HepG2 (cell line): ENCODE results near the gene PRKCSH. TPM values are rescaled to one million over a fixed set of nuclear protein-coding genes. Genes with fewer than 3 reads are reported as not detected.

Source experiments
- AGO2 ChIP-seq: fragments of 200-400 bp; formaldehyde crosslinking; optimal IDR thresholded peaks from 2 replicates; pipeline ENCODE3; 2017; ENCODE audit warnings: mild to moderate bottlenecking, low read depth, low read length, moderate library complexity
- CHCHD3 ChIP-seq: sonication (generic); formaldehyde crosslinking; IDR thresholded peaks from 2 replicates; pipeline ENCODE4 v1.8.0; 2022; ENCODE audit warnings: mild to moderate bottlenecking, missing genetic modification reagents, moderate library complexity
- EZH2 ChIP-seq: conservative IDR thresholded peaks from 2 replicates; pipeline ENCODE4 v1.6.1; 2012; ENCODE audit warnings: mild to moderate bottlenecking, low read depth, low read length, moderate library complexity
- KAT8 ChIP-seq: IDR thresholded peaks from 2 replicates; pipeline ENCODE4 v1.6.1; 2016; ENCODE audit warnings: missing genetic modification reagents, missing compliant biosample characterization
- KDM1A ChIP-seq: IDR thresholded peaks from 2 replicates; pipeline ENCODE4 v1.6.1; 2016; ENCODE audit warnings: missing compliant biosample characterization
- SALL1 ChIP-seq: sonication (generic); formaldehyde crosslinking; IDR thresholded peaks from 2 replicates; pipeline ENCODE4 v1.8.0; 2022; ENCODE audit warnings: mild to moderate bottlenecking, missing genetic modification reagents
- XBP1 ChIP-seq: sonication (generic); formaldehyde crosslinking; IDR thresholded peaks from 2 replicates; pipeline ENCODE4 v1.5.0; 2020; ENCODE audit warnings: missing genetic modification reagents
- YEATS2 ChIP-seq: sonication (generic); formaldehyde crosslinking; IDR thresholded peaks from 2 replicates; pipeline ENCODE4 v1.4.0; 2020; ENCODE audit warnings: missing genetic modification reagents, borderline replicate concordance
- ZNF17 ChIP-seq: sonication (generic); formaldehyde crosslinking; IDR thresholded peaks from 2 replicates; pipeline ENCODE4 v1.5.0; 2020; ENCODE audit warnings: mild to moderate bottlenecking, missing genetic modification reagents
- ZNF234 ChIP-seq: sonication (generic); formaldehyde crosslinking; conservative IDR thresholded peaks from 2 replicates; pipeline ENCODE4 v1.5.1; 2020; ENCODE audit warnings: mild to moderate bottlenecking, missing genetic modification reagents
- ZNF282 ChIP-seq: fragments of 450-650 bp; IDR thresholded peaks from 2 replicates; pipeline ENCODE4 v1.6.1; 2018; ENCODE audit not compliant: partially characterized antibody
- ZNF552 ChIP-seq: sonication (generic); formaldehyde crosslinking; IDR thresholded peaks from 2 replicates; pipeline ENCODE4 v1.9.0; 2022; ENCODE audit warnings: missing genetic modification reagents, mild to moderate bottlenecking, borderline replicate concordance
- ZNF720 ChIP-seq: sonication (generic); formaldehyde crosslinking; IDR thresholded peaks from 2 replicates; pipeline ENCODE4 v1.4.0; 2020; ENCODE audit warnings: missing genetic modification reagents
- ZNF746 ChIP-seq: sonication (generic); formaldehyde crosslinking; IDR thresholded peaks from 2 replicates; pipeline ENCODE4 v1.8.0; 2022; ENCODE audit warnings: mild to moderate bottlenecking, missing genetic modification reagents
- ZNF83 ChIP-seq: sonication (generic); formaldehyde crosslinking; IDR thresholded peaks from 2 replicates; pipeline ENCODE4 v1.4.0; 2020; ENCODE audit warnings: missing genetic modification reagents, mild to moderate bottlenecking, borderline replicate concordance
- ZZZ3 ChIP-seq: sonication (generic); formaldehyde crosslinking; IDR thresholded peaks from 2 replicates; pipeline ENCODE4 v1.4.0; 2020; ENCODE audit warnings: missing genetic modification reagents, mild to moderate bottlenecking, borderline replicate concordance
- polyA plus RNA-seq, 8 experiments: library from polyadenylated mRNA; depleted of rRNA in 3 of 8; stranded (reverse) in 7 of 8; unstranded in 1 of 8; fragments of >200 nt; fragmentation: Illumina TruSeq in 4 of 8; extraction: Trizol in 4 of 8; gene quantifications; 2 replicates each; pipeline versions ENCODE4 v1.2.1 to v1.2.3, GENCODE V29; 2011 to 2016; ENCODE audit warnings: low read depth in 4 of 8, missing spikeins in 1 of 8, mixed read lengths in 1 of 8; ENCODE audit not compliant: insufficient read depth in 1 of 8
- total RNA-seq, 5 experiments: library from RNA; depleted of rRNA; stranded (reverse); fragments of >200 nt; fragmentation: Illumina TruSeq; extraction: Trizol; gene quantifications; 2 replicates each; pipeline ENCODE4 v1.2.3, GENCODE V29; 2016; ENCODE audit warnings: low read depth in 1 of 5
- TF ChIP-seq, protein P1 (sequence below): sonication (generic); formaldehyde crosslinking; IDR thresholded peaks from 2 replicates; pipeline ENCODE4 v1.5.0; 2020; ENCODE audit warnings: mild to moderate bottlenecking, missing genetic modification reagents, moderate library complexity
- TF ChIP-seq, protein P2 (sequence below): sonication (generic); formaldehyde crosslinking; IDR thresholded peaks from 2 replicates; pipeline ENCODE4 v1.8.0; 2022; ENCODE audit warnings: mild to moderate bottlenecking, missing genetic modification reagents
- TF ChIP-seq, protein P3 (sequence below): sonication (generic); formaldehyde crosslinking; IDR thresholded peaks from 2 replicates; pipeline ENCODE4 v1.4.0; 2020; ENCODE audit warnings: mild to moderate bottlenecking, missing genetic modification reagents, borderline replicate concordance
- TF ChIP-seq, protein P4 (sequence below): sonication (generic); formaldehyde crosslinking; IDR thresholded peaks from 2 replicates; pipeline ENCODE4 v1.8.0; 2022; ENCODE audit warnings: low read depth, missing genetic modification reagents

The PRKCSH gene
- total and polyA plus RNA-seq, 2 of the 13 experiments (the other 11 are each of a cell fraction or from before 2014, with no cell fraction given) = 85.1 to 125 TPM

GRCh38 chr19:11418549-11419506 is 16.6 kb upstream of the PRKCSH start, which contains the start of gene RGL3 (continued):
- TF ChIP-seq, protein P1, sequence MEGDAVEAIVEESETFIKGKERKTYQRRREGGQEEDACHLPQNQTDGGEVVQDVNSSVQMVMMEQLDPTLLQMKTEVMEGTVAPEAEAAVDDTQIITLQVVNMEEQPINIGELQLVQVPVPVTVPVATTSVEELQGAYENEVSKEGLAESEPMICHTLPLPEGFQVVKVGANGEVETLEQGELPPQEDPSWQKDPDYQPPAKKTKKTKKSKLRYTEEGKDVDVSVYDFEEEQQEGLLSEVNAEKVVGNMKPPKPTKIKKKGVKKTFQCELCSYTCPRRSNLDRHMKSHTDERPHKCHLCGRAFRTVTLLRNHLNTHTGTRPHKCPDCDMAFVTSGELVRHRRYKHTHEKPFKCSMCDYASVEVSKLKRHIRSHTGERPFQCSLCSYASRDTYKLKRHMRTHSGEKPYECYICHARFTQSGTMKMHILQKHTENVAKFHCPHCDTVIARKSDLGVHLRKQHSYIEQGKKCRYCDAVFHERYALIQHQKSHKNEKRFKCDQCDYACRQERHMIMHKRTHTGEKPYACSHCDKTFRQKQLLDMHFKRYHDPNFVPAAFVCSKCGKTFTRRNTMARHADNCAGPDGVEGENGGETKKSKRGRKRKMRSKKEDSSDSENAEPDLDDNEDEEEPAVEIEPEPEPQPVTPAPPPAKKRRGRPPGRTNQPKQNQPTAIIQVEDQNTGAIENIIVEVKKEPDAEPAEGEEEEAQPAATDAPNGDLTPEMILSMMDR (CRISPR knock-in tag) = peak; percentile 35
- TF ChIP-seq ZNF83 (CRISPR knock-in tag) (0 out of 2 replicates have a peak, but pooled peaks have one; percentile 1), ZNF17 (CRISPR knock-in tag) (no peak), ZNF720 (no peak), CHCHD3 (CRISPR knock-in tag) (no peak), ZNF234 (CRISPR knock-in tag) (no peak), AGO2 (no peak), ZNF282 (no peak), XBP1 (no peak), YEATS2 (no peak), EZH2 (no peak), KAT8 (CRISPR knock-in tag) (no peak), ZZZ3 (CRISPR knock-in tag) (no peak), ZNF552 (CRISPR knock-in tag) (no peak), KDM1A (CRISPR knock-in tag) (no peak), ZNF746 (CRISPR knock-in tag) (no peak), SALL1 (no peak; the same call in 1 of the 2 replicates)
- TF ChIP-seq, protein P2, sequence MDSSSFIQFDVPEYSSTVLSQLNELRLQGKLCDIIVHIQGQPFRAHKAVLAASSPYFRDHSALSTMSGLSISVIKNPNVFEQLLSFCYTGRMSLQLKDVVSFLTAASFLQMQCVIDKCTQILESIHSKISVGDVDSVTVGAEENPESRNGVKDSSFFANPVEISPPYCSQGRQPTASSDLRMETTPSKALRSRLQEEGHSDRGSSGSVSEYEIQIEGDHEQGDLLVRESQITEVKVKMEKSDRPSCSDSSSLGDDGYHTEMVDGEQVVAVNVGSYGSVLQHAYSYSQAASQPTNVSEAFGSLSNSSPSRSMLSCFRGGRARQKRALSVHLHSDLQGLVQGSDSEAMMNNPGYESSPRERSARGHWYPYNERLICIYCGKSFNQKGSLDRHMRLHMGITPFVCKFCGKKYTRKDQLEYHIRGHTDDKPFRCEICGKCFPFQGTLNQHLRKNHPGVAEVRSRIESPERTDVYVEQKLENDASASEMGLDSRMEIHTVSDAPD (CRISPR knock-in tag) = no peak
- TF ChIP-seq, protein P3, sequence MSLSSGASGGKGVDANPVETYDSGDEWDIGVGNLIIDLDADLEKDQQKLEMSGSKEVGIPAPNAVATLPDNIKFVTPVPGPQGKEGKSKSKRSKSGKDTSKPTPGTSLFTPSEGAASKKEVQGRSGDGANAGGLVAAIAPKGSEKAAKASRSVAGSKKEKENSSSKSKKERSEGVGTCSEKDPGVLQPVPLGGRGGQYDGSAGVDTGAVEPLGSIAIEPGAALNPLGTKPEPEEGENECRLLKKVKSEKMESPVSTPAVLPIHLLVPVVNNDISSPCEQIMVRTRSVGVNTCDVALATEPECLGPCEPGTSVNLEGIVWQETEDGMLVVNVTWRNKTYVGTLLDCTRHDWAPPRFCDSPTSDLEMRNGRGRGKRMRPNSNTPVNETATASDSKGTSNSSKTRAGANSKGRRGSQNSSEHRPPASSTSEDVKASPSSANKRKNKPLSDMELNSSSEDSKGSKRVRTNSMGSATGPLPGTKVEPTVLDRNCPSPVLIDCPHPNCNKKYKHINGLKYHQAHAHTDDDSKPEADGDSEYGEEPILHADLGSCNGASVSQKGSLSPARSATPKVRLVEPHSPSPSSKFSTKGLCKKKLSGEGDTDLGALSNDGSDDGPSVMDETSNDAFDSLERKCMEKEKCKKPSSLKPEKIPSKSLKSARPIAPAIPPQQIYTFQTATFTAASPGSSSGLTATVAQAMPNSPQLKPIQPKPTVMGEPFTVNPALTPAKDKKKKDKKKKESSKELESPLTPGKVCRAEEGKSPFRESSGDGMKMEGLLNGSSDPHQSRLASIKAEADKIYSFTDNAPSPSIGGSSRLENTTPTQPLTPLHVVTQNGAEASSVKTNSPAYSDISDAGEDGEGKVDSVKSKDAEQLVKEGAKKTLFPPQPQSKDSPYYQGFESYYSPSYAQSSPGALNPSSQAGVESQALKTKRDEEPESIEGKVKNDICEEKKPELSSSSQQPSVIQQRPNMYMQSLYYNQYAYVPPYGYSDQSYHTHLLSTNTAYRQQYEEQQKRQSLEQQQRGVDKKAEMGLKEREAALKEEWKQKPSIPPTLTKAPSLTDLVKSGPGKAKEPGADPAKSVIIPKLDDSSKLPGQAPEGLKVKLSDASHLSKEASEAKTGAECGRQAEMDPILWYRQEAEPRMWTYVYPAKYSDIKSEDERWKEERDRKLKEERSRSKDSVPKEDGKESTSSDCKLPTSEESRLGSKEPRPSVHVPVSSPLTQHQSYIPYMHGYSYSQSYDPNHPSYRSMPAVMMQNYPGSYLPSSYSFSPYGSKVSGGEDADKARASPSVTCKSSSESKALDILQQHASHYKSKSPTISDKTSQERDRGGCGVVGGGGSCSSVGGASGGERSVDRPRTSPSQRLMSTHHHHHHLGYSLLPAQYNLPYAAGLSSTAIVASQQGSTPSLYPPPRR (CRISPR knock-in tag) = 0 out of 2 replicates have a peak, but pooled peaks have one; percentile 36
- TF ChIP-seq, protein P4, sequence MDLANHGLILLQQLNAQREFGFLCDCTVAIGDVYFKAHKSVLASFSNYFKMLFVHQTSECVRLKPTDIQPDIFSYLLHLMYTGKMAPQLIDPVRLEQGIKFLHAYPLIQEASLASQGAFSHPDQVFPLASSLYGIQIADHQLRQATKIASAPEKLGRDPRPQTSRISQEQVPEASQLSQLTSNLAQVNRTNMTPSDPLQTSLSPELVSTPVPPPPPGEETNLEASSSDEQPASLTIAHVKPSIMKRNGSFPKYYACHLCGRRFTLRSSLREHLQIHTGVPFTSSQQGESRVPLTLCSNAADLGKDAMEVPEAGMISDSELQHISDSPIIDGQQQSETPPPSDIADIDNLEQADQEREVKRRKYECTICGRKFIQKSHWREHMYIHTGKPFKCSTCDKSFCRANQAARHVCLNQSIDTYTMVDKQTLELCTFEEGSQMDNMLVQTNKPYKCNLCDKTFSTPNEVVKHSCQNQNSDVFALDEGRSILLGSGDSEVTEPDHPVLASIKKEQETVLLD (CRISPR knock-in tag) = no peak
